GM12891 (cell line): ENCODE results near the gene NINL.

Experiments
- PAX5 ChIP-seq: IDR thresholded peaks from 2 replicates; pipeline ENCODE4 v1.6.1; 2011; ENCODE audit warnings: low read length, moderate library complexity, mild to moderate bottlenecking; ENCODE audit not compliant: insufficient read depth, severe bottlenecking
- POLR2A ChIP-seq: IDR thresholded peaks from 2 replicates; pipeline ENCODE4 v1.6.1; 2011; ENCODE audit warnings: low read depth, low read length, control low read depth
- POLR2AphosphoS5 ChIP-seq: IDR thresholded peaks from 2 replicates; pipeline ENCODE4 v1.6.1; 2011; ENCODE audit warnings: low read depth, low read length, control low read depth
- POU2F2 ChIP-seq: IDR thresholded peaks from 2 replicates; pipeline ENCODE4 v1.6.1; 2011; ENCODE audit warnings: low read depth, mild to moderate bottlenecking, control low read depth, low read length, moderate library complexity
- SPI1 ChIP-seq: IDR thresholded peaks from 2 replicates; pipeline ENCODE4 v1.6.1; 2011; ENCODE audit warnings: low read depth, low read length, control low read depth
- TAF1 ChIP-seq: IDR thresholded peaks from 2 replicates; pipeline ENCODE4 v1.6.1; 2011; ENCODE audit warnings: low read depth, low read length, control low read depth

- TF ChIP-seq POLR2AphosphoS5 = no peak
- TF ChIP-seq TAF1 = no peak
- TF ChIP-seq POU2F2 = no peak
- TF ChIP-seq POLR2A = no peak
- TF ChIP-seq SPI1 = no peak
- no peak for TF ChIP-seq PAX5
Observed at GRCh38 chr20:25471020-25471419, 114.3 kb downstream of the NINL start.
